ENCODE measurements around the gene PARP15. TPM values are rescaled to one million over a fixed set of nuclear protein-coding genes. Genes with fewer than 3 reads are reported as not detected.
"Not testable (repeated sequence)": the region's sequence is repeated elsewhere in the genome, so short reads cannot be mapped to it uniquely, and the experiment has no call there.

PARP15 gene
- total RNA-seq, 1 donor from 2014 or later: 0.36 TPM

GRCh38 chr3:122681974-122682409, 104.5 kb downstream of the PARP15 start:
- peaks cover 38% of the 10 kb centered on the region for H3K4me1 Mint-ChIP-seq (ENCODE audit: unreplicated experiment)
- H3K27me3 Mint-ChIP-seq (ENCODE audit: unreplicated experiment): peaks cover 15% of the 10 kb centered on the region
- DNase-seq (ENCODE audit: low spot score): no peak
- H3K9me3 Mint-ChIP-seq (ENCODE audit: unreplicated experiment): no peaks in the 10 kb centered on the region
- TF ChIP-seq CTCF (IDR thresholded peaks at IDR 0.05; ENCODE audit: unreplicated experiment): no peak
- peak overlapping the region; percentile 94 for H3K4me3 Mint-ChIP-seq (ENCODE audit: unreplicated experiment)
- H3K36me3 Mint-ChIP-seq (ENCODE audit: low read depth, unreplicated experiment): peaks cover 9% of the 10 kb centered on the region
- peak overlapping the region; percentile 14 for H3K27ac Mint-ChIP-seq (ENCODE audit: unreplicated experiment)

- Mint-ChIP-seq H3K27ac (ENCODE audit: unreplicated experiment) (peak overlapping the region; percentile 46), H3K27me3 (ENCODE audit: unreplicated experiment) (peaks cover 15% of the 10 kb centered on the region), H3K4me1 (ENCODE audit: unreplicated experiment) (peaks cover 38% of the 10 kb centered on the region)
- not testable (repeated sequence) for H3K4me3 Mint-ChIP-seq (ENCODE audit: unreplicated experiment); H3K36me3 Mint-ChIP-seq (ENCODE audit: low read depth, unreplicated experiment); H3K9me3 Mint-ChIP-seq (ENCODE audit: unreplicated experiment); DNase-seq (ENCODE audit: low spot score)
Observed at GRCh38 chr3:122682778-122683411, 105.4 kb downstream of the PARP15 start.

GRCh38 chr3:122687298-122687697, 109.8 kb downstream of the PARP15 start:
- H3K27me3 Mint-ChIP-seq (ENCODE audit: unreplicated experiment): peaks cover 2% of the 10 kb centered on the region
- H3K9me3 Mint-ChIP-seq (ENCODE audit: unreplicated experiment): no peaks in the 10 kb centered on the region
- H3K4me3 Mint-ChIP-seq (ENCODE audit: unreplicated experiment): peak overlapping the region; percentile 8
- H3K4me1 Mint-ChIP-seq (ENCODE audit: unreplicated experiment): peaks cover 7% of the 10 kb centered on the region
- no peak overlapping the region for H3K27ac Mint-ChIP-seq (ENCODE audit: unreplicated experiment)
- no peak for DNase-seq (ENCODE audit: low spot score)
- TF ChIP-seq CTCF (IDR thresholded peaks at IDR 0.05; ENCODE audit: unreplicated experiment): no peak
- peaks cover 14% of the 10 kb centered on the region for H3K36me3 Mint-ChIP-seq (ENCODE audit: low read depth, unreplicated experiment)

Other genes starting within 250 kb of the PARP15 start
- 33.2 TPM for gene MIX23, start 194.4 kb upstream of the PARP15 start, total RNA-seq (ENCODE audit: unreplicated experiment)
- gene FAM162A, start 193.5 kb upstream of the PARP15 start, total RNA-seq (ENCODE audit: unreplicated experiment): 22.5 TPM
- gene WDR5B, start 161.6 kb upstream of the PARP15 start, total RNA-seq (ENCODE audit: unreplicated experiment): 3.1 TPM
- gene KPNA1, start 62.7 kb upstream of the PARP15 start, total RNA-seq (ENCODE audit: unreplicated experiment): 87.2 TPM
- 2.7 TPM for gene PARP9, start 13.3 kb upstream of the PARP15 start, total RNA-seq (ENCODE audit: unreplicated experiment)
- gene DTX3L, start 13.3 kb upstream of the PARP15 start, total RNA-seq (ENCODE audit: unreplicated experiment): 6.0 TPM
- gene PARP14, start 103.2 kb downstream of the PARP15 start, total RNA-seq (ENCODE audit: unreplicated experiment): 41.9 TPM
- 11.6 TPM for gene HSPBAP1, start 216.2 kb downstream of the PARP15 start, total RNA-seq (ENCODE audit: unreplicated experiment)
- 10.2 TPM for gene SLC49A4, start 217.4 kb downstream of the PARP15 start, total RNA-seq (ENCODE audit: unreplicated experiment)